Aorta (tissue), 5 donors: Measurements from ENCODE around the gene TBL3. TPM values are rescaled to one million over a fixed set of nuclear protein-coding genes. Genes with fewer than 3 reads are reported as not detected.
"Not testable (repeated sequence)": the region's sequence is repeated elsewhere in the genome, so short reads cannot be mapped to it uniquely, and the experiment has no call there.

Source experiments
- ATAC-seq: fragments of 200-7000 bp; cut with Tn5 transposase; one replicate; pipeline ENCODE4 v1.9.1; 2022; ENCODE audit warnings: moderate library complexity; ENCODE audit not compliant: low FRiP score
- DNase-seq, 2 donors: peaks; one replicate each; pipeline ENCODE4 v3.0.0-alpha.2; 2020
- H3K27ac ChIP-seq, 2 donors: one replicate each; pipeline ENCODE4 v1.5.1; 2013; ENCODE audit warnings: low read length in 2 of 2, mild to moderate bottlenecking in 2 of 2, moderate library complexity in 2 of 2, control low read depth in 1 of 2, inconsistent platforms in 1 of 2, low read depth in 1 of 2
- H3K27me3 ChIP-seq, 2 donors: one replicate each; pipeline ENCODE4 v1.6.1; 2013; ENCODE audit warnings: control low read depth in 1 of 2, low read length in 1 of 2, mild to moderate bottlenecking in 1 of 2, moderate library complexity in 1 of 2; ENCODE audit not compliant: insufficient read depth in 2 of 2, control insufficient read depth in 1 of 2
- H3K36me3 ChIP-seq, 2 donors: one replicate each; pipeline ENCODE4 v1.6.1; 2013; ENCODE audit warnings: control low read depth in 1 of 2, low read length in 1 of 2, mild to moderate bottlenecking in 1 of 2; ENCODE audit not compliant: insufficient read depth in 2 of 2, control insufficient read depth in 1 of 2
- H3K4me1 ChIP-seq, 2 donors: one replicate each; pipeline ENCODE4 v1.6.1; 2013; ENCODE audit warnings: low read length in 2 of 2, control low read depth in 1 of 2, mild to moderate bottlenecking in 1 of 2, moderate library complexity in 1 of 2; ENCODE audit not compliant: insufficient read depth in 2 of 2, control insufficient read depth in 1 of 2
- H3K4me3 ChIP-seq, 2 donors: one replicate each; pipeline ENCODE4 v1.5.1; 2013; ENCODE audit warnings: low read length in 2 of 2, control low read depth in 1 of 2, mild to moderate bottlenecking in 1 of 2
- H3K9me3 ChIP-seq: one replicate; pipeline ENCODE4 v1.6.1; 2013; ENCODE audit warnings: mild to moderate bottlenecking, low read length; ENCODE audit not compliant: control insufficient read depth
- WGBS, 2 donors: extraction: QIAGEN DNeasy Blood & Tissue Kit; methylation state at CpG; one replicate each; pipeline ENCODE4 v1.1.7; 2013; 5-methylcytosine and 5-hydroxymethylcytosine counted together
- intact Hi-C, 2 donors: fragments of 100-400 bp; cut with DNase I; formaldehyde crosslinking; loops; one replicate each; pipeline versions ENCODE4 v1.14.2 to v1.15.0; 2022
- polyA plus RNA-seq, 2 donors: library from polyadenylated mRNA; stranded (reverse); fragments of 200-250 nt; gene quantifications; one replicate each; pipeline ENCODE4 v1.2.3, GENCODE V29; 2013
- total RNA-seq, 2 donors: library from RNA; stranded (reverse); fragmentation: NEBNext Ultra II Directional; extraction: Animal tissue kit (Norgen Biotek cat#: 25700); gene quantifications; one replicate each; pipeline ENCODE4 v1.2.1, GENCODE V29; 2021
- donor health status: healthy with polysubstance abuse.
- donor health status: Bipolar disorder and iron deficiency.
- donor health status: DM: no; HTN: no; CAD: no.
- donor health status: DM: no; HTN: no; CAD: no.
- donor health status: DM: yes; HTN: yes; CAD: no.

Gene TBL3
- total and polyA plus RNA-seq, 4 donors = 14.9 to 85.5 (median 17.9) TPM

DNA sequence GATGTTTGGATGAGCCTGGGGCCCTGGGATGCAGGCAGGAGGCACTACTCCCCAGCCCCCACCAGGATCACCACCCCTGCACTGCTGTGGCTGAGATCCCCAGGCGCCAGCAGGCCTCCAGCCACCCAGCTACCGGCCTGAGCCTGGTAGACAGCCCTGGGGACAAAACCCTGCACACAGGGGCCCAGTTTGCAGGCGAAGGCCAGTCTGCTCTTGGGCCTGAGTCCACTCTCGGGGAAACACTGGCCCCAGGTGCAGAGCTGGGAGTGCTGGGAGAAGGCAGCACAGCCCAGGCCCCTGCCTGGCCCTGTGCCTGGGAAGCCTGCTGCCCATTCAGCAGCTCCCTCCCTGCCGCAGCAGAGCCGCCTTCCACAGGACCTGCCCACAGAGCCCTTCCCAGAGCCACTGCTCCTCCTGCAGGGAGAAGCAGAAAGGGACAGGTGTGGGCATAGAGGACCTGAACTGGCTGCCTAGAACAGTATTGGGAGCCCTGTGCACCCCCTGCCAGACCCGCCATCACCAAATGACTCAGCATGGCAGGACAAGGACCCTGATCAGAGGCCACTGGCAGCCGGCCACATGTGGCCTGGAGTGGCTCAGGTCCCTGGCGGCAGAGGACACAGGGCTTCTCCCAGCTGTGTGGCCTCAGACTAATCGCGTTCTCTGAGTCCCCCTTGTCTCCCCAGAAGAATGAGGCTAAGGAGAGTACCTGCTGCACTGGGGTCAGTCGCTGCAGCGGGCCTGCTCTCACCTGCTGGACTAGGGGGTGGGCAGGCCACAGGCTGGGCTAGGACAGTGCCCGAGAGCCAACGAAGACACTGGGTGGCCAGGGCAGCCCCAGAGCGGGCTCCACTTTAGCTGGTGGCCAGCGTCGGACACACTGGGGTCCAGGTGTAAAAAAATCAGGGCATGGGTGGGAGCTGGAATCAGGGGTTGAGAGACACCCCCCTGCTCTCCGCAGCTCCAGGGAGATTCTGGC is 39.5 kb upstream of the TBL3 start:
- no peaks in the 10 kb centered on the region for H3K9me3 ChIP-seq
- no peak overlapping the region for H3K4me3 ChIP-seq
- WGBS, 2 donors = 68 to 70% methylated on average over 19 of the region's 19 CpGs
- no peak overlapping the region for H3K27ac ChIP-seq
- no peaks in the 10 kb centered on the region for H3K4me1 ChIP-seq
- ATAC-seq = no peak
- H3K36me3 ChIP-seq = no peaks in the 10 kb centered on the region
- intact Hi-C loops = no loop called here
- H3K27me3 ChIP-seq = no peaks in the 10 kb centered on the region
- peak in 1 of 2 donors; percentile 67 for DNase-seq

DNA sequence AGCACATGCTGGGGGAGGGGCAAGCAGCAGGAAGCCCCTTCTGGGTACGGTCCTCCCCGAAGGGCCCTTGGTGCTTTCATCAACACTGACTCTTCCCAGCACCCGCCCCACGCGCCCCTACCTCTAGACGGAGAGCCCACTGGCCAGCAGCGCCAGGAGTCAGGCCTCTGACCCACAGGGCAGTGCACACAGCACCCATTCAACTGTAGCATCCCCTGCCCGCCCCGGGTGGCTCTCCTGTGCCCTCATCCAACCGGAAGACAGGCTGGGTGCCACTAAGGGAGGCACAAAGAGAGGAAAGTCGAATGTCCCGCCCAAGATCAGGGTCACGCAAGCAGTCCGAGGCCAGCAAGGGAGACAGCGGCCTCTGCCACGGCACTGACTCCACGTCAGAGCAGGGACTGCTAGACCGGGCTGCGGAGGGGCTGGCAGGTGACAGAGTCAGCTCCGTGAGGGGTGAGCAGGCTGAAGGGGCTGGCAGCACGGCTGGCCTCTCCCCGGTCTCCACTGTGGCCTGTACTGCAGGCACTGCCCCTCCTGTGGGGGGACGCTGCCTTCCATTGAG is 38.7 kb upstream of the TBL3 start:
- DNase-seq (peak in 1 of 2 donors; percentile 67), ATAC-seq (no peak)
- Histone ChIP-seq H3K27me3 (no peaks in the 10 kb centered on the region), H3K27ac (no peak overlapping the region), H3K36me3 (no peaks in the 10 kb centered on the region), H3K4me1 (no peaks in the 10 kb centered on the region), H3K4me3 (no peak overlapping the region), H3K9me3 (no peaks in the 10 kb centered on the region)
- WGBS, 2 donors = 62 to 64% methylated on average over 23 of the region's 23 CpGs
- intact Hi-C loops = no loop called here

DNA sequence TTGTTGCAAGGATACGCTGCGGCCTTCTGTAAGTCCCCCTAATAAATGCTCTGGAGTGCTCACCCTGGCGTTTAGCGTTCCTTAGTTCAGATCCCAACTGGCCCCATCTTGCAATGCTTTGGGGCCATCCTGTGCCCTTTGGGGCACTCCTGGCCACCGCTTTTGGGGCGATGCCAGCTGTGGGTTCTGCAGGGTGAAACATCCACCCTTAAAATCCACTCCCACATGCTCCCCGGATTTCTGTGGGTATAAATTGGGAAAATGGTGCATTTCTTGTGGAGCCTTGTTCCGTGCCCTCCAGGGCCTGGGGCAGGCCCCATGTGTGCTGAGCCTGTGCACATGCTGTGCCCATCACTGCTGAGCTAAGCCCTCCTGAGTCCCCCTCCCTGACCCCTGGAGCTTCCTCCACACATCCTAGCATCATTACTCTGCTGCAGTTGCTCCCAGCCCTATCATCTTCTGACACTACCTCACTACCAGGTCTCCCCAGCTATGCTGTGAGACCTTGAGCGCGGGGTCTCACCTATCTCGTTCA is 34.8 kb upstream of the TBL3 start:
- no peaks in the 10 kb centered on the region for H3K9me3 ChIP-seq
- no peaks in the 10 kb centered on the region for H3K4me1 ChIP-seq
- no peak overlapping the region for H3K27ac ChIP-seq
- WGBS, 2 donors = 92 to 93% methylated on average over 11 of the region's 11 CpGs
- no peak overlapping the region for H3K4me3 ChIP-seq
- no peak for ATAC-seq
- H3K36me3 ChIP-seq = peaks cover 0 to 4% of the 10 kb centered on the region in 2 donors
- DNase-seq = peak in 1 of 2 donors; percentile 56
- intact Hi-C loops = no loop called here
- H3K27me3 ChIP-seq = no peaks in the 10 kb centered on the region

DNA sequence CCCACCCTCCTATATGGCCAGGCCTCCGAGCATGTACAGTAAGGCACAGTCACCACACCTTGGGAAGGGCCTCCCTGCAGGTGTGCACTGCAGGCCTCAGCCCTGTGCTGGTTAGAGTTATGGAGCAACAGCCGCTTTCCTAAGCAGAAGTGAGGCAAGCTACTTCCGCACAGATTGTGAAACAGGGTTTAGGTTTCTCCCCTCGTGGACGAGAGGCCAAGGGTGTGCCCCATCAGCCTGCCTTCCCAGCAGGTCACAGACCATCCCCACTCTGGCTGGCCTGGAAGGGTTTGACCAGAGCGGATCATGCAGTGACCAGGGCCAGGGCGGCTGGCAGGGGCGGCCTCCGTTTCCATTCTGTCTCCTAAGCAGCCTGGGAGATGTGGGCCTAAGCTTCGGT is 33.5 kb upstream of the TBL3 start:
- intact Hi-C loops = no loop called here
- no peak overlapping the region for H3K4me3 ChIP-seq
- no peak for ATAC-seq
- H3K36me3 ChIP-seq = peaks cover 0 to 4% of the 10 kb centered on the region in 2 donors
- H3K27ac ChIP-seq = no peak overlapping the region
- no peaks in the 10 kb centered on the region for H3K9me3 ChIP-seq
- DNase-seq = peak in 1 of 2 donors; percentile 66
- WGBS, 2 donors = 93 to 96% methylated on average over 10 of the region's 10 CpGs
- no peaks in the 10 kb centered on the region for H3K27me3 ChIP-seq
- H3K4me1 ChIP-seq = no peaks in the 10 kb centered on the region

DNA sequence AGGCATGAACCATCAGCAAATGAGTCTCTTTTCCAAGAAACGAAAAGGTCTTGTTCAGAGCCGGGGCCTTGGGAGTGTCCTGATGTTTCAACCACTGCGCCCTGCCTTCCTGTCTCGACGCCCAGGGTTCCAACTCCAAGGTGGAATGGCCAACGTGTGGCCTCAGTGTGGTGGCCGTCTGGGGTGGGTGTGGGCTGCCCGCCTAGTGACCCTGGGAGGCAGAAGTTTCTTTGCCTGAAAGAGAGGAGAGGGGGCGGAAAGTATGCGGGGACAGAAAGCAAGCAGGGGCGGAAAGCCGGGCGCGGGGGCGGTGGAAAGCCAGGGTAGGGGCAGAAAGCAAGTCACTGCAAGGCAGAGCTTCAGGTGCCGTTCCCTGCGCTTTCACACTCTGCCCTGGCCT is 32.9 kb upstream of the TBL3 start:
- Histone ChIP-seq H3K27me3 (no peaks in the 10 kb centered on the region), H3K4me1 (no peaks in the 10 kb centered on the region), H3K4me3 (no peak overlapping the region), H3K9me3 (no peaks in the 10 kb centered on the region), H3K27ac (no peak overlapping the region), H3K36me3 (peaks cover 0 to 4% of the 10 kb centered on the region in 2 donors)
- intact Hi-C loops = no loop called here
- ATAC-seq = no peak
- 92 to 94% methylated on average over 16 to 17 of the region's 17 CpGs for WGBS, 2 donors
- DNase-seq = peak in 1 of 2 donors; percentile 71

DNA sequence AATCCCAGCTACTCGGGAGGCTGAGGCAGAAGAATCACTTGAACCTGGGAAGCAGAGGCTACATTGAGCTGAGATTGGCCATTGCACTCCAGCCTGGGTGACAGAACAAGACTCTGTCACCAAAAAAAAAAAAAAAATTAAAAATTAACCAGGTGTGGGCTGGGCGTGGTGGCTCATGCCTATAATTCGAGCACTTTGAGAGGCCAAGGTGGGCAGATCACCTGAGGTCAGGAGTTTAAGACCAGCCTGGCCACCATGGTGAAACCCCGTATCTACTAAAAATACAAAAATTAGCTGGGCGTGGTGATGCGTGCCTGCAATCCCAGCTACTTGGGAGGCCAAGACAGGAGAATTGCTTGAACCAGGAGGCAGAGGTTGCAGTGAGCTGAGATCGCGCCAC is 32.0 kb upstream of the TBL3 start:
- ATAC-seq, DNase-seq, intact Hi-C loops, H3K4me3 ChIP-seq, H3K27me3 ChIP-seq, H3K9me3 ChIP-seq, H3K36me3 ChIP-seq, H3K27ac ChIP-seq, H3K4me1 ChIP-seq: not testable (repeated sequence)
- WGBS, 2 donors = 94 to 98% methylated on average over 8 of the region's 8 CpGs

DNA sequence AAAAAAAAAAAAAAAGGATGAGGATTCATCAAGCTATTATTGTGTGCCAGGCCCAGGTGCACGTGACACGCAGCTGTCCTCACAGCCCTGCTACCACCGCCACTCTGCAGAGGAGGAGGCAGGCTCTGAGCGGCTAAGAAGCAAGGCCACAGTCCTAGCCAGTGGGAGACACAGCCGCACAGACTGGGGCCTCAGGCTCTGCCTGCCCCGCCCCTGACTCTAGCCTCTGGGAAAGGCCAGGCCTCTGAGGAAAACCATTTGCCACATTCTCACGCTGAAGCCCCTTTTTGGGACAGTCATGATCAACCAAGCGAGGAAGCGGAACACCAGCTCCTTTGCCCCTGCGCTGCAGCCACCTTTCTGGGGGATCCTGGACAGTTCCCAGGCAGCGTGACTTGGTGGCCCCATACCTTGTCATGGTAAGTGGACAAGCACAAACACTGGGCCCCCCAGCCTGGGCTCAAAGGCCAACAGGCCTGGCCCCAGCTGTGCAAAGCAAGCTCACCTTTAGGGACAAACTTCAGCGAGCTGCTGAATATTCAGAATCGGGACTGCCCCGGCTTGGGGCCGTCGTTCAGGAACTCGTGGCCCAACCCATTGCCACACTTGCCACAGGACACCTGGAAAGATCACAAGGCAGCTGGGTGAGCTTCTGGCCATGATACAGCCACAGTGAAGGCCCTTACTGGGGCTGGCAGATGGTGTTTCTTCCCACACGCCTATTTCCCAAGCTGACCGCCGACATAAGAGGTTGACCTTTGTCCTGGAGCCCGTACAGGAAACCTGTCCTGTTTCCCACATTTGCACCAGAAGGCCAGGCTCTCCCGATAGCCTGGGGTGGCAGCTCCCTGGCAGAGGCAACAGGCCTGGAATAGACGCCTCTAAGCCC is 31.3 kb upstream of the TBL3 start:
- Histone ChIP-seq H3K9me3 (no peaks in the 10 kb centered on the region), H3K4me3 (no peak overlapping the region), H3K36me3 (peaks cover 0 to 4% of the 10 kb centered on the region in 2 donors), H3K27ac (no peak overlapping the region), H3K27me3 (no peaks in the 10 kb centered on the region), H3K4me1 (no peaks in the 10 kb centered on the region)
- no peak for ATAC-seq
- WGBS, 2 donors = 93% methylated on average over 23 of the region's 23 CpGs
- intact Hi-C loops = no loop called here
- DNase-seq = peak in 1 of 2 donors; percentile 64
